Loucy (cell line): ENCODE results near the gene ERFL.
"Not testable (repeated sequence)": the region's sequence is repeated elsewhere in the genome, so short reads cannot be mapped to it uniquely, and the experiment has no call there.

Source experiments
- H2AFZ ChIP-seq: fragments of 200-600 bp; sonication (generic); 2 replicates; pipeline ENCODE4 v1.6.0; 2016; ENCODE audit warnings: antibody characterized with exemption, mild to moderate bottlenecking, low read length, moderate library complexity
- H3F3A ChIP-seq: fragments of 200-600 bp; 2 replicates; pipeline ENCODE4 v1.6.0; 2016; ENCODE audit warnings: antibody characterized with exemption, low read depth, mild to moderate bottlenecking
- H3K27me3 ChIP-seq: fragments of 200-600 bp; sonication (generic); 2 replicates; pipeline ENCODE4 v1.6.1; 2014; ENCODE audit warnings: low read length, mild to moderate bottlenecking; ENCODE audit not compliant: insufficient read depth, poor library complexity, severe bottlenecking
- H3K36me3 ChIP-seq: fragments of 200-600 bp; sonication (generic); 2 replicates; pipeline ENCODE4 v1.6.1; 2016; ENCODE audit warnings: low read length; ENCODE audit not compliant: insufficient read depth
- H3K4me1 ChIP-seq: fragments of 200-600 bp; sonication (generic); 2 replicates; pipeline ENCODE4 v1.5.1; 2014; ENCODE audit warnings: low read length, mild to moderate bottlenecking; ENCODE audit not compliant: insufficient read depth, poor library complexity, severe bottlenecking
- H3K4me2 ChIP-seq: fragments of 200-600 bp; sonication (generic); 2 replicates; pipeline ENCODE4 v1.6.0; 2014; ENCODE audit warnings: antibody characterized with exemption, low read length, low read depth, mild to moderate bottlenecking; ENCODE audit not compliant: poor library complexity, severe bottlenecking
- H3K4me3 ChIP-seq: fragments of 200-600 bp; sonication (generic); 2 replicates; pipeline ENCODE4 v1.5.1; 2014; ENCODE audit warnings: low read length, mild to moderate bottlenecking, mixed read lengths; ENCODE audit not compliant: poor library complexity, severe bottlenecking
- H3K79me2 ChIP-seq: fragments of 200-600 bp; sonication (generic); 2 replicates; pipeline ENCODE4 v1.6.1; 2014; ENCODE audit warnings: low read length; ENCODE audit not compliant: insufficient read depth
- H3K9ac ChIP-seq: fragments of 200-600 bp; sonication (generic); 2 replicates; pipeline ENCODE4 v1.6.0; 2014; ENCODE audit warnings: mild to moderate bottlenecking, low read depth, low read length, moderate library complexity; ENCODE audit not compliant: poor library complexity, severe bottlenecking
- H3K9me2 ChIP-seq: fragments of 200-600 bp; sonication (generic); replicated peaks from 2 replicates; pipeline ENCODE4 v1.6.1; 2016; ENCODE audit warnings: low read depth, low read length, mixed read lengths
- H3K9me3 ChIP-seq: fragments of 200-600 bp; sonication (generic); 2 replicates; pipeline ENCODE4 v1.6.1; 2014; ENCODE audit warnings: mild to moderate bottlenecking, antibody characterized with exemption, low read length, low read depth; ENCODE audit not compliant: insufficient read depth
- H4K20me1 ChIP-seq: fragments of 200-600 bp; sonication (generic); 2 replicates; pipeline ENCODE4 v1.6.0; 2014; ENCODE audit warnings: antibody characterized with exemption, low read length, mild to moderate bottlenecking; ENCODE audit not compliant: insufficient read depth, poor library complexity, severe bottlenecking
- CTCF ChIP-seq: fragments of 200-600 bp; sonication (generic); conservative IDR thresholded peaks from 2 replicates; pipeline ENCODE4 v1.5.1; 2014; ENCODE audit warnings: mild to moderate bottlenecking, antibody characterized with exemption, low read length
- EZH2phosphoT487 ChIP-seq: fragments of 200-600 bp; IDR thresholded peaks from 2 replicates; pipeline ENCODE4 v1.6.1; 2018; ENCODE audit warnings: antibody characterized with exemption, mild to moderate bottlenecking, moderate library complexity, borderline replicate concordance

Gene ERFL

GRCh38 chr19:41915776-41916414 lies 12.4 kb downstream of the ERFL start:
- Histone ChIP-seq H3K79me2 (no peaks in the 10 kb centered on the region), H3K4me2 (no peak overlapping the region), H3K9ac (no peak overlapping the region), H3K9me2 (no peaks in the 10 kb centered on the region), H3K4me1 (no peaks in the 10 kb centered on the region), H3K9me3 (no peaks in the 10 kb centered on the region), H2AFZ (no peak overlapping the region), H4K20me1 (no peaks in the 10 kb centered on the region), H3K36me3 (no peaks in the 10 kb centered on the region), H3K4me3 (no peak overlapping the region), H3K27me3 (no peaks in the 10 kb centered on the region), H3F3A (no peaks in the 10 kb centered on the region)
- TF ChIP-seq CTCF (no peak), EZH2phosphoT487 (no peak)

- Histone ChIP-seq H4K20me1 (no peaks in the 10 kb centered on the region), H2AFZ (no peak overlapping the region), H3K9me3 (no peaks in the 10 kb centered on the region), H3K4me2 (no peak overlapping the region), H3K79me2 (no peaks in the 10 kb centered on the region), H3K4me3 (no peak overlapping the region), H3K27me3 (no peaks in the 10 kb centered on the region), H3K4me1 (no peaks in the 10 kb centered on the region), H3F3A (no peaks in the 10 kb centered on the region), H3K36me3 (no peaks in the 10 kb centered on the region; the same call in 1 of the 2 replicates), H3K9me2 (no peaks in the 10 kb centered on the region), H3K9ac (no peak overlapping the region)
- TF ChIP-seq CTCF (no peak), EZH2phosphoT487 (no peak)
These were observed 13.1 kb downstream of the ERFL start for GRCh38 chr19:41915021-41915775.

GRCh38 chr19:41914424-41914834 lies 13.8 kb downstream of the ERFL start:
- H3K4me3 ChIP-seq, H3F3A ChIP-seq, H4K20me1 ChIP-seq, H3K79me2 ChIP-seq, H3K36me3 ChIP-seq, H3K9ac ChIP-seq, H3K9me2 ChIP-seq, H3K4me1 ChIP-seq, H3K27me3 ChIP-seq, H3K4me2 ChIP-seq, H2AFZ ChIP-seq, H3K9me3 ChIP-seq: not testable (repeated sequence)
